Mucosa of rectum (tissue), 2 donors: ENCODE data around the gene PTPN9.

Experiments used
- H3K27ac ChIP-seq, 2 donors: one replicate each; pipeline ENCODE4 v1.7.0; 2013; ENCODE audit warnings: inconsistent platforms in 2 of 2, low read depth in 2 of 2, low read length in 2 of 2
- H3K27me3 ChIP-seq, 2 donors: one replicate each; pipeline ENCODE4 v1.7.0; 2013; ENCODE audit warnings: low read length in 2 of 2; ENCODE audit not compliant: control insufficient read depth in 2 of 2, insufficient read depth in 2 of 2
- H3K36me3 ChIP-seq, 2 donors: one replicate each; pipeline ENCODE4 v1.7.0; 2013; ENCODE audit warnings: low read length in 2 of 2; ENCODE audit not compliant: control insufficient read depth in 2 of 2, insufficient read depth in 2 of 2
- H3K4me1 ChIP-seq, 2 donors: one replicate each; pipeline ENCODE4 v1.7.0; 2013; ENCODE audit warnings: low read length in 2 of 2, mild to moderate bottlenecking in 1 of 2; ENCODE audit not compliant: control insufficient read depth in 2 of 2, insufficient read depth in 2 of 2
- H3K4me3 ChIP-seq, 2 donors: one replicate each; pipeline ENCODE4 v1.7.0; 2013; ENCODE audit warnings: low read length in 2 of 2
- H3K9ac ChIP-seq, 2 donors: one replicate each; pipeline ENCODE4 v1.7.0; 2013; ENCODE audit warnings: low read length in 2 of 2, low read depth in 1 of 2, mild to moderate bottlenecking in 1 of 2
- H3K9me3 ChIP-seq, 2 donors: one replicate each; pipeline ENCODE4 v1.7.0; 2013; ENCODE audit warnings: low read length in 2 of 2; ENCODE audit not compliant: control insufficient read depth in 2 of 2
- donor health status: healthy.
- donor health status: Normal muscosa, but diverticular disease.

PTPN9 gene

GRCh38 chr15:75578948-75579920 lies at the start of gene PTPN9:
Gene PTPN9, minus strand, starts transcription at chr15:75579315. Its CDS starts 539 bp downstream, at chr15:75578776.
- Histone ChIP-seq H3K27ac (peak within 1 kb of the TSS; percentile 83 to 88), H3K27me3 (no peaks in the 10 kb centered on the region), H3K9ac (peak within 1 kb of the TSS; percentile 85 to 93), H3K4me3 (peak within 1 kb of the TSS; percentile 87 to 90), H3K4me1 (peaks cover 4 to 6% of the 10 kb centered on the region in 2 donors), H3K9me3 (no peaks in the 10 kb centered on the region), H3K36me3 (no peaks in the 10 kb centered on the region)

GRCh38 chr15:75625542-75626347 lies 46.6 kb upstream of the PTPN9 start, which contains the start of gene SNUPN:
Gene SNUPN, minus strand, starts transcription at chr15:75625725. Its CDS starts 4,674 bp downstream, at chr15:75621051.
- Histone ChIP-seq H3K4me1 (peaks cover 5% of the 10 kb centered on the region in 2 donors), H3K9me3 (no peaks in the 10 kb centered on the region), H3K9ac (peak within 1 kb of the TSS; percentile 93 to 96), H3K36me3 (no peaks in the 10 kb centered on the region), H3K27ac (peak within 1 kb of the TSS; percentile 96 to 97), H3K4me3 (peak within 1 kb of the TSS; percentile 90 to 99), H3K27me3 (no peaks in the 10 kb centered on the region)

- no peak overlapping the region for H3K27ac ChIP-seq
- H3K4me3 ChIP-seq: no peak overlapping the region
- no peaks in the 10 kb centered on the region for H3K9me3 ChIP-seq
Measured at GRCh38 chr15:75622505-75622904, 43.4 kb upstream of the PTPN9 start.

GRCh38 chr15:75620841-75621391 lies 41.8 kb upstream of the PTPN9 start:
- Histone ChIP-seq H3K4me3 (peak overlapping the region in 1 of 2 donors; percentile 45), H3K4me1 (peaks cover 1 to 9% of the 10 kb centered on the region in 2 donors), H3K36me3 (peaks cover 11 to 24% of the 10 kb centered on the region in 2 donors), H3K27ac (peak overlapping the region; percentile 61 to 64), H3K27me3 (no peaks in the 10 kb centered on the region), H3K9me3 (no peaks in the 10 kb centered on the region), H3K9ac (no peak overlapping the region)

More at GRCh38 chr15:75622505-75622904, 43.4 kb upstream of the PTPN9 start:
- Histone ChIP-seq H3K27me3 (no peaks in the 10 kb centered on the region), H3K4me1 (peaks cover 5 to 13% of the 10 kb centered on the region in 2 donors), H3K36me3 (peaks cover 6 to 11% of the 10 kb centered on the region in 2 donors), H3K9ac (no peak overlapping the region)

- no peaks in the 10 kb centered on the region for H3K9me3 ChIP-seq
- H3K4me1 ChIP-seq: peaks cover 0 to 8% of the 10 kb centered on the region in 2 donors
- H3K4me3 ChIP-seq: peak overlapping the region in 1 of 2 donors; percentile 45
- H3K27ac ChIP-seq: peak overlapping the region; percentile 53 to 61
- H3K36me3 ChIP-seq: peaks cover 14 to 27% of the 10 kb centered on the region in 2 donors
- no peaks in the 10 kb centered on the region for H3K27me3 ChIP-seq
- H3K9ac ChIP-seq: no peak overlapping the region
Measured at GRCh38 chr15:75620058-75620820, 41.1 kb upstream of the PTPN9 start.

GRCh38 chr15:75616766-75617165 lies 37.7 kb upstream of the PTPN9 start:
- peaks cover 21 to 46% of the 10 kb centered on the region in 2 donors for H3K36me3 ChIP-seq

GRCh38 chr15:75606711-75607699 lies 27.9 kb upstream of the PTPN9 start:
- Histone ChIP-seq H3K9ac (no peak overlapping the region), H3K9me3 (no peaks in the 10 kb centered on the region), H3K4me1 (no peaks in the 10 kb centered on the region), H3K36me3 (peaks cover 35 to 38% of the 10 kb centered on the region in 2 donors), H3K27me3 (no peaks in the 10 kb centered on the region), H3K4me3 (no peak overlapping the region), H3K27ac (peak overlapping the region in 1 of 2 donors; percentile 41)

More at GRCh38 chr15:75616766-75617165, 37.7 kb upstream of the PTPN9 start:
- Histone ChIP-seq H3K4me3 (no peak overlapping the region), H3K9ac (no peak overlapping the region), H3K9me3 (no peaks in the 10 kb centered on the region), H3K27ac (no peak overlapping the region), H3K4me1 (peaks cover 0 to 8% of the 10 kb centered on the region in 2 donors), H3K27me3 (no peaks in the 10 kb centered on the region)

- H3K9me3 ChIP-seq: no peaks in the 10 kb centered on the region
- H3K4me3 ChIP-seq: no peak overlapping the region
- no peaks in the 10 kb centered on the region for H3K27me3 ChIP-seq
- H3K4me1 ChIP-seq: no peaks in the 10 kb centered on the region
- H3K36me3 ChIP-seq: peaks cover 35 to 39% of the 10 kb centered on the region in 2 donors
- no peak overlapping the region for H3K9ac ChIP-seq
- H3K27ac ChIP-seq: no peak overlapping the region
Measured at GRCh38 chr15:75606026-75606425, 26.9 kb upstream of the PTPN9 start.
